Body of pancreas (tissue), 4 donors: ENCODE results near the gene TENM3. TPM values are rescaled to one million over a fixed set of nuclear protein-coding genes. Genes with fewer than 3 reads are reported as not detected.

Source experiments
- ATAC-seq: fragments of 150-250 bp; one replicate; pipeline ENCODE4 v1.9.1; 2016
- DNase-seq, 4 donors: peaks; one replicate each; pipeline ENCODE4 v3.0.0-alpha.2; 2019
- H3K27ac ChIP-seq, 4 donors: fragments of 200-600 bp; sonication (generic); 1 replicate in 3 of 4; 2 replicates in 1 of 4; pipeline versions ENCODE4 v1.5.1 to v1.6.1; 2016 to 2019; ENCODE audit warnings: mild to moderate bottlenecking in 1 of 4, mixed read lengths in 1 of 4, moderate library complexity in 1 of 4
- H3K27me3 ChIP-seq, 2 donors: fragments of 200-600 bp; sonication (generic); one replicate each; pipeline ENCODE4 v1.6.0; 2016; ENCODE audit warnings: mild to moderate bottlenecking in 1 of 2
- H3K36me3 ChIP-seq, 2 donors: fragments of 200-600 bp; sonication (generic); replicated peaks in 1 of 2; 2 replicates each; pipeline ENCODE4 v1.5.1; 2016; ENCODE audit warnings: low read depth in 2 of 2; ENCODE audit not compliant: insufficient read depth in 1 of 2
- H3K4me1 ChIP-seq: fragments of 200-600 bp; sonication (generic); one replicate; pipeline ENCODE4 v1.6.0; 2016
- H3K4me3 ChIP-seq, 2 donors: fragments of 200-600 bp; sonication (generic); 1 replicate in 1 of 2; 2 replicates in 1 of 2; pipeline ENCODE4 v1.5.1; 2016 to 2019
- H3K9me3 ChIP-seq, 3 donors: fragments of 200-600 bp; sonication (generic); 1 replicate in 2 of 3; 2 replicates in 1 of 3; pipeline ENCODE4 v1.5.1; 2016
- CTCF ChIP-seq, 7 experiments: fragments of 450-650 bp in 4 of 7; fragments of 200-600 bp in 3 of 7; sonication (generic) in 3 of 7; IDR thresholded peaks; one replicate each; pipeline ENCODE4 v1.5.1; 2016 to 2019; ENCODE audit warnings: antibody characterized with exemption in 7 of 7
- POLR2A ChIP-seq, 3 donors: fragments of 450-650 bp; IDR thresholded peaks; one replicate each; pipeline ENCODE4 v1.6.1; 2016; ENCODE audit warnings: antibody characterized with exemption in 3 of 3, mild to moderate bottlenecking in 2 of 3
- WGBS, 2 donors: methylation state at CpG; one replicate each; pipeline ENCODE4 v1.1.5; 2017; 5-methylcytosine and 5-hydroxymethylcytosine counted together
- intact Hi-C: fragments of 100-400 bp; cut with DNase I; formaldehyde crosslinking; loops from one replicate; pipeline ENCODE4 v1.15.1; 2023
- total RNA-seq, 2 donors: library from RNA; depleted of rRNA; stranded (reverse); fragments of >200 nt; gene quantifications; one replicate each; pipeline ENCODE4 v1.1.0, GENCODE V29; 2016

TENM3 gene
- total RNA-seq, 2 donors from 2014 or later: 2.3 to 9.6 TPM

DNA sequence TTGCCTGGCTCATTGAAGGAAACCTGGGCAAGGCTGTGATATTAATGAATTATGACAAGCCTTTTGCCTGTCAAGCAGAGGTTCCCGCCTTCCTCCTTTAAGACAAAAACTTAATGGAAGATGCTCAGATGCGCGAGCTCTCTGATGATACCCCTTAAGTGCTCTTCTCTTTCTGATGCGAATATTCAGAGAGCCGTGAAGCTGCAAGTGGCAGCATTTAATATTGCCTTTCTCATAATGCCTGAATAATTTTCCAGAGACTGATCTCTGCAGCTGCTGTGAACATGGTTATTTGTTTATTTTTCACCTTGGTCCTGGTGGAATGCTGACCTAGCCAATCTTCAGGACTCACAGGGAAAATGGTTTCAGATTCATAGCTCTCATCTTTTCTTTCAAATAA, 251.8 kb downstream of the TENM3 start:
- Histone ChIP-seq H3K27me3 (no peaks in the 10 kb centered on the region), H3K4me1 (no peaks in the 10 kb centered on the region), H3K4me3 (no peak overlapping the region), H3K36me3 (no peaks in the 10 kb centered on the region), H3K9me3 (no peaks in the 10 kb centered on the region), H3K27ac (no peak overlapping the region)
- ATAC-seq: no peak
- TF ChIP-seq POLR2A (IDR thresholded peaks at IDR 0.05) (no peak), CTCF (IDR thresholded peaks at IDR 0.05) (no peak)
- DNase-seq: no peak
- intact Hi-C loops: no loop called here
- WGBS, 2 donors: 82 to 95% methylated on average over 5 of the region's 5 CpGs

GRCh38 chr4:182495645-182496385, 252.6 kb downstream of the TENM3 start:
- Histone ChIP-seq H3K27me3 (no peaks in the 10 kb centered on the region), H3K9me3 (no peaks in the 10 kb centered on the region), H3K36me3 (no peaks in the 10 kb centered on the region), H3K4me1 (no peaks in the 10 kb centered on the region), H3K4me3 (no peak overlapping the region), H3K27ac (no peak overlapping the region)
- WGBS, 2 donors: 74 to 76% methylated on average over 6 of the region's 6 CpGs
- intact Hi-C loops: no loop called here
- no peak for DNase-seq
- TF ChIP-seq CTCF (IDR thresholded peaks at IDR 0.05) (no peak), POLR2A (IDR thresholded peaks at IDR 0.05) (no peak)
- no peak for ATAC-seq

GRCh38 chr4:182496408-182496807, 253.2 kb downstream of the TENM3 start:
- Histone ChIP-seq H3K36me3 (no peaks in the 10 kb centered on the region), H3K4me3 (no peak overlapping the region), H3K4me1 (no peaks in the 10 kb centered on the region), H3K27ac (no peak overlapping the region), H3K27me3 (no peaks in the 10 kb centered on the region), H3K9me3 (no peaks in the 10 kb centered on the region)
- intact Hi-C loops: no loop called here
- WGBS, 2 donors: 45 to 62% methylated on average over 4 of the region's 4 CpGs
- no peak for DNase-seq
- TF ChIP-seq POLR2A (IDR thresholded peaks at IDR 0.05) (no peak), CTCF (IDR thresholded peaks at IDR 0.05) (no peak)
- no peak for ATAC-seq

- WGBS, 2 donors: 88% methylated on average over 5 of the region's 5 CpGs
- Histone ChIP-seq H3K36me3 (no peaks in the 10 kb centered on the region), H3K9me3 (no peaks in the 10 kb centered on the region), H3K27me3 (no peaks in the 10 kb centered on the region), H3K4me3 (no peak overlapping the region), H3K27ac (no peak overlapping the region), H3K4me1 (no peaks in the 10 kb centered on the region)
- intact Hi-C loops: no loop called here
- ATAC-seq (no peak), DNase-seq (no peak)
- TF ChIP-seq CTCF (IDR thresholded peaks at IDR 0.05) (no peak), POLR2A (IDR thresholded peaks at IDR 0.05) (no peak)
Observed at GRCh38 chr4:182502064-182502463, 258.9 kb downstream of the TENM3 start.

- ATAC-seq (no peak), DNase-seq (no peak)
- intact Hi-C loops: no loop called here
- H3K36me3 ChIP-seq: no peaks in the 10 kb centered on the region
- WGBS, 2 donors: 91 to 94% methylated on average over 5 of the region's 5 CpGs
- no peak overlapping the region for H3K27ac ChIP-seq
- no peaks in the 10 kb centered on the region for H3K27me3 ChIP-seq
- TF ChIP-seq POLR2A (IDR thresholded peaks at IDR 0.05): no peak
- no peak for TF ChIP-seq CTCF (IDR thresholded peaks at IDR 0.05)
- no peak overlapping the region for H3K4me3 ChIP-seq
- H3K4me1 ChIP-seq: no peaks in the 10 kb centered on the region
- H3K9me3 ChIP-seq: no peaks in the 10 kb centered on the region
Observed at GRCh38 chr4:182504463-182504862, 261.3 kb downstream of the TENM3 start.
